A549 (cell line): ENCODE data around the gene TNFRSF19. TPM values are rescaled to one million over a fixed set of nuclear protein-coding genes. Genes with fewer than 3 reads are reported as not detected.

ENCODE experiments used
- ATAC-seq, 2 experiments: fragments of 200-7000 bp in 1 of 2; fragments of >200 bp in 1 of 2; cut with Nextera tagmentation in 1 of 2; cut with Tn5 transposase in 1 of 2; 3 replicates each; pipeline versions ENCODE4 v1.8.0 to v1.9.1; 2018 to 2020; ENCODE audit warnings: mild to moderate bottlenecking in 1 of 2, moderate library complexity in 1 of 2
- CTCF ChIA-PET: fragments of 300-600 bp; sonication (Branson Sonifier 250); formaldehyde crosslinking; extraction: SDS; loops from one replicate; lab custom pipeline; 2021; ENCODE audit warnings: antibody characterized with exemption, inconsistent platforms; lab: Yijun Ruan, JAX
- POLR2A ChIA-PET: fragments of 350-600 bp; formaldehyde crosslinking; extraction: SDS; loops from one replicate; lab custom pipeline; 2021; ENCODE audit warnings: antibody characterized with exemption, inconsistent platforms; lab: Yijun Ruan, JAX
- DNase-seq, 2 experiments: peaks; one replicate each; pipeline versions ENCODE4 v3.0.0 to v3.0.0-alpha.2; 2011 to 2016; ENCODE audit warnings: low read depth in 1 of 2, low spot score in 1 of 2
- FAIRE-seq: peaks from 2 replicates; lab custom pipeline; 2011; peaks lifted over from hg19 to GRCh38; lab: Jason Lieb, UNC
- H3K27ac ChIP-seq, 2 experiments: fragments of >200 bp; sonication (Bioruptor Twin); formaldehyde crosslinking; 3 replicates each; pipeline ENCODE4 v1.5.1; 2016 to 2017
- H3K4me1 ChIP-seq: fragments of >200 bp; sonication (Bioruptor Twin); formaldehyde crosslinking; 3 replicates; pipeline ENCODE4 v1.6.1; 2016
- H3K4me2 ChIP-seq: fragments of >200 bp; sonication (Bioruptor Twin); formaldehyde crosslinking; 3 replicates; pipeline ENCODE4 v1.6.1; 2016
- H3K4me3 ChIP-seq: fragments of >200 bp; sonication (Bioruptor Twin); formaldehyde crosslinking; 3 replicates; pipeline ENCODE4 v1.5.1; 2016
- H3K9me3 ChIP-seq: fragments of >200 bp; sonication (Bioruptor Twin); formaldehyde crosslinking; 3 replicates; pipeline ENCODE4 v1.6.1; 2016
- BHLHE40 ChIP-seq: IDR thresholded peaks from 2 replicates; pipeline ENCODE4 v1.6.1; 2012; ENCODE audit warnings: low read depth, low read length, inconsistent platforms
- CBX8 ChIP-seq: fragments of 200-600 bp; sonication (generic); IDR thresholded peaks from 2 replicates; pipeline ENCODE4 v1.6.1; 2016
- CEBPB ChIP-seq, 2 experiments: fragments of >200 bp in 1 of 2; sonication (Bioruptor Twin) in 1 of 2; formaldehyde crosslinking in 1 of 2; IDR thresholded peaks; 2 replicates each; pipeline ENCODE4 v1.6.1; 2012 to 2016
- CHD2 ChIP-seq: fragments of 150-350 bp; IDR thresholded peaks from 2 replicates; pipeline ENCODE4 v1.6.1; 2014; ENCODE audit warnings: low read length; ENCODE audit not compliant: partially characterized antibody
- CHD4 ChIP-seq: fragments of 200-600 bp; sonication (generic); IDR thresholded peaks from 2 replicates; pipeline ENCODE4 v1.6.1; 2016; ENCODE audit warnings: antibody characterized with exemption, mild to moderate bottlenecking, borderline replicate concordance
- EHMT2 ChIP-seq: fragments of 200-600 bp; sonication (generic); IDR thresholded peaks from 2 replicates; pipeline ENCODE4 v1.6.1; 2016; ENCODE audit warnings: antibody characterized with exemption, low read depth, mild to moderate bottlenecking, moderate library complexity
- FOSL2 ChIP-seq, 2 experiments: fragments of 450-650 bp in 1 of 2; fragments of >200 bp in 1 of 2; sonication (Bioruptor Twin) in 1 of 2; formaldehyde crosslinking; IDR thresholded peaks; 2 replicates each; pipeline versions ENCODE4 v1.5.0 to v1.6.1; 2016 to 2020; ENCODE audit warnings: mild to moderate bottlenecking in 1 of 2, moderate library complexity in 1 of 2
- HDAC2 ChIP-seq: fragments of 200-600 bp; sonication (generic); IDR thresholded peaks from 2 replicates; pipeline ENCODE4 v1.6.1; 2016
- HEYL ChIP-seq: fragments of 250-450 bp; sonication (Bioruptor Pico); IDR thresholded peaks from 2 replicates; pipeline ENCODE4 v1.8.0; 2021; ENCODE audit warnings: mild to moderate bottlenecking, moderate library complexity
- HOXB13 ChIP-seq: fragments of 250-450 bp; sonication (Bioruptor Pico); IDR thresholded peaks from 2 replicates; pipeline ENCODE4 v1.5.0; 2020; ENCODE audit warnings: low read depth, mild to moderate bottlenecking, moderate library complexity
- JUN ChIP-seq, 2 experiments: fragments of >200 bp; sonication (Bioruptor Twin); formaldehyde crosslinking; IDR thresholded peaks; 2 replicates in 1 of 2; 3 replicates in 1 of 2; pipeline ENCODE4 v1.6.1; 2016 to 2017
- KDM5A ChIP-seq: fragments of 200-600 bp; sonication (generic); IDR thresholded peaks from 2 replicates; pipeline ENCODE4 v1.6.1; 2016; ENCODE audit warnings: antibody characterized with exemption, mild to moderate bottlenecking
- MAFK ChIP-seq: fragments of 450-650 bp; IDR thresholded peaks from 2 replicates; pipeline ENCODE4 v1.6.1; 2014; ENCODE audit not compliant: partially characterized antibody
- MAZ ChIP-seq: fragments of 150-350 bp; IDR thresholded peaks from 2 replicates; pipeline ENCODE4 v1.6.1; 2014; ENCODE audit warnings: antibody characterized with exemption, low read depth, low read length, borderline replicate concordance
- NPAS2 ChIP-seq: fragments of 250-450 bp; sonication (Bioruptor Pico); IDR thresholded peaks from 2 replicates; pipeline ENCODE4 v1.8.0; 2022; ENCODE audit warnings: mild to moderate bottlenecking, moderate library complexity, borderline replicate concordance
- REST ChIP-seq: fragments of 200-600 bp; sonication (generic); IDR thresholded peaks from 2 replicates; pipeline ENCODE4 v1.6.1; 2016; ENCODE audit warnings: antibody characterized with exemption, mild to moderate bottlenecking, moderate library complexity
- RFX5 ChIP-seq: fragments of 450-650 bp; IDR thresholded peaks from 2 replicates; pipeline ENCODE4 v1.7.1; 2014; ENCODE audit warnings: antibody characterized with exemption, mild to moderate bottlenecking, moderate library complexity
- RNF2 ChIP-seq: fragments of 200-600 bp; sonication (generic); IDR thresholded peaks from 2 replicates; pipeline ENCODE4 v1.6.1; 2016; ENCODE audit warnings: low read depth, mild to moderate bottlenecking, antibody characterized with exemption, moderate library complexity, borderline replicate concordance
- SREBF2 ChIP-seq: fragments of 450-650 bp; IDR thresholded peaks from 2 replicates; pipeline ENCODE4 v1.6.1; 2014; ENCODE audit warnings: mild to moderate bottlenecking, moderate library complexity
- TFCP2L1 ChIP-seq: fragments of 250-450 bp; sonication (Bioruptor Pico); IDR thresholded peaks from 2 replicates; pipeline ENCODE4 v1.5.0; 2021; ENCODE audit warnings: mild to moderate bottlenecking
- WGBS: methylation state at CpG from one replicate; pipeline ENCODE4 v1.1.6; 2017; ENCODE audit errors: missing lambda C conversion rate; 5-methylcytosine and 5-hydroxymethylcytosine counted together
- polyA plus RNA-seq, 4 experiments: library from polyadenylated mRNA; depleted of rRNA in 3 of 4; stranded (reverse); fragments of >200 nt; fragmentation: RNase III in 1 of 4; extraction: RNeasy Plus Mini Kit Qiagen cat#74134 plus additional on column Dnase treatment in 1 of 4; gene quantifications; 2 replicates in 3 of 4; 3 replicates in 1 of 4; pipeline ENCODE4 v1.2.3, GENCODE V29; 2011 to 2017
- TF ChIP-seq, protein P1 (sequence below): fragments of 450-650 bp; IDR thresholded peaks from 2 replicates; pipeline ENCODE4 v1.6.1; 2014; ENCODE audit warnings: antibody characterized with exemption
- TF ChIP-seq, protein P2 (sequence below): fragments of 250-450 bp; sonication (Bioruptor Pico); IDR thresholded peaks from 2 replicates; pipeline ENCODE4 v1.5.0; 2021; ENCODE audit warnings: mild to moderate bottlenecking, moderate library complexity, borderline replicate concordance
- TF ChIP-seq, protein P3 (sequence below): fragments of >200 bp; sonication (Bioruptor Twin); formaldehyde crosslinking; IDR thresholded peaks from 3 replicates; pipeline ENCODE4 v1.6.1; 2016
- TF ChIP-seq, protein P4 (sequence below): fragments of 250-450 bp; sonication (Bioruptor Pico); IDR thresholded peaks from 2 replicates; pipeline ENCODE4 v1.5.0; 2020; ENCODE audit warnings: low read depth, mild to moderate bottlenecking, moderate library complexity

Gene TNFRSF19
- polyA plus RNA-seq, 2 of the 4 experiments (the other 2 are of a cell fraction): 1.2 to 1.9 TPM

- TF ChIP-seq REST: no peak
- TF ChIP-seq, protein P1, sequence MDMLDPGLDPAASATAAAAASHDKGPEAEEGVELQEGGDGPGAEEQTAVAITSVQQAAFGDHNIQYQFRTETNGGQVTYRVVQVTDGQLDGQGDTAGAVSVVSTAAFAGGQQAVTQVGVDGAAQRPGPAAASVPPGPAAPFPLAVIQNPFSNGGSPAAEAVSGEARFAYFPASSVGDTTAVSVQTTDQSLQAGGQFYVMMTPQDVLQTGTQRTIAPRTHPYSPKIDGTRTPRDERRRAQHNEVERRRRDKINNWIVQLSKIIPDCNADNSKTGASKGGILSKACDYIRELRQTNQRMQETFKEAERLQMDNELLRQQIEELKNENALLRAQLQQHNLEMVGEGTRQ: no peak
- TF ChIP-seq HDAC2: no peak
- TF ChIP-seq CBX8: no peak
- TF ChIP-seq CEBPB (IDR thresholded peaks at IDR 0.05): no peak
- TF ChIP-seq, all 56 proteins: peak for 0
Measured at GRCh38 chr13:23584275-23584674, 14.1 kb downstream of the TNFRSF19 start (continued).

DNA sequence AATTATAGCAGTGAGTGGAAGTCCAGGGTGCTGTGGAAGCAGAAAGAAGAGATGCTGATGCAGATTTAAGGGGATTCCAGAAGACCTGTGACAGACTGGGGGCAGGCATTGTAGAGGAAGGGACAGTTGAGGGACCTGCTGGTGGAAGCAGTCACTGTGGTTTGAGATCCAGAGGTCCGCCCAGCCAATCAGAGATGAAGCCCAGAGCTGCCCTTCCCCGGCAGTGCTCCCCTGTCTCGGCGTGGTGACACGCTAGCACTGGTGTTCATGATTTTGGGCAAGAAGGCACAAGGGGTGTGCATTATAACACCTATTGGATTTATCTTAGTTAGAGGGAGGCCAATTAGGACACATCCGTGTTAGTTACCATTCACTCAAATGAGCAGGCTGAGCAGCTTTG is 16.1 kb downstream of the TNFRSF19 start:
- CTCF ChIA-PET: interaction anchor here (1.7 kb wide), 1 partner anchor 20 kb away, joined by 4 read pairs; no protein-coding TSS in a partner anchor
- 80% methylated on average over 6 of the region's 6 CpGs for WGBS
- no peak for FAIRE-seq
- Histone ChIP-seq H3K4me1 (no peaks in the 10 kb centered on the region), H3K9me3 (no peaks in the 10 kb centered on the region), H3K27ac (no peak overlapping the region), H3K4me3 (no peak overlapping the region), H3K4me2 (no peak overlapping the region)
- POLR2A ChIA-PET: no interaction called here
- TF ChIP-seq, protein P2, sequence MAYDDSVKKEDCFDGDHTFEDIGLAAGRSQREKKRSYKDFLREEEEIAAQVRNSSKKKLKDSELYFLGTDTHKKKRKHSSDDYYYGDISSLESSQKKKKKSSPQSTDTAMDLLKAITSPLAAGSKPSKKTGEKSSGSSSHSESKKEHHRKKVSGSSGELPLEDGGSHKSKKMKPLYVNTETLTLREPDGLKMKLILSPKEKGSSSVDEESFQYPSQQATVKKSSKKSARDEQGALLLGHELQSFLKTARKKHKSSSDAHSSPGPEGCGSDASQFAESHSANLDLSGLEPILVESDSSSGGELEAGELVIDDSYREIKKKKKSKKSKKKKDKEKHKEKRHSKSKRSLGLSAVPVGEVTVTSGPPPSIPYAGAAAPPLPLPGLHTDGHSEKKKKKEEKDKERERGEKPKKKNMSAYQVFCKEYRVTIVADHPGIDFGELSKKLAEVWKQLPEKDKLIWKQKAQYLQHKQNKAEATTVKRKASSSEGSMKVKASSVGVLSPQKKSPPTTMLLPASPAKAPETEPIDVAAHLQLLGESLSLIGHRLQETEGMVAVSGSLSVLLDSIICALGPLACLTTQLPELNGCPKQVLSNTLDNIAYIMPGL: no peak
- TF ChIP-seq BHLHE40 (no peak), RNF2 (no peak), MAFK (no peak), NPAS2 (no peak), RFX5 (no peak), CBX8 (no peak), HOXB13 (no peak), EHMT2 (no peak), JUN (IDR thresholded peaks at IDR 0.05) (no peak), HEYL (CRISPR knock-in tag) (no peak), FOSL2 (IDR thresholded peaks at IDR 0.05) (no peak), FOSL2 (CRISPR knock-in tag; IDR thresholded peaks at IDR 0.05) (no peak), CHD4 (no peak), TFCP2L1 (CRISPR knock-in tag) (no peak), SREBF2 (no peak), KDM5A (no peak), MAZ (no peak), CHD2 (no peak)
- TF ChIP-seq, protein P3, sequence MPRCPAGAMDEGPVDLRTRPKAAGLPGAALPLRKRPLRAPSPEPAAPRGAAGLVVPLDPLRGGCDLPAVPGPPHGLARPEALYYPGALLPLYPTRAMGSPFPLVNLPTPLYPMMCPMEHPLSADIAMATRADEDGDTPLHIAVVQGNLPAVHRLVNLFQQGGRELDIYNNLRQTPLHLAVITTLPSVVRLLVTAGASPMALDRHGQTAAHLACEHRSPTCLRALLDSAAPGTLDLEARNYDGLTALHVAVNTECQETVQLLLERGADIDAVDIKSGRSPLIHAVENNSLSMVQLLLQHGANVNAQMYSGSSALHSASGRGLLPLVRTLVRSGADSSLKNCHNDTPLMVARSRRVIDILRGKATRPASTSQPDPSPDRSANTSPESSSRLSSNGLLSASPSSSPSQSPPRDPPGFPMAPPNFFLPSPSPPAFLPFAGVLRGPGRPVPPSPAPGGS: no peak
- TF ChIP-seq, protein P4, sequence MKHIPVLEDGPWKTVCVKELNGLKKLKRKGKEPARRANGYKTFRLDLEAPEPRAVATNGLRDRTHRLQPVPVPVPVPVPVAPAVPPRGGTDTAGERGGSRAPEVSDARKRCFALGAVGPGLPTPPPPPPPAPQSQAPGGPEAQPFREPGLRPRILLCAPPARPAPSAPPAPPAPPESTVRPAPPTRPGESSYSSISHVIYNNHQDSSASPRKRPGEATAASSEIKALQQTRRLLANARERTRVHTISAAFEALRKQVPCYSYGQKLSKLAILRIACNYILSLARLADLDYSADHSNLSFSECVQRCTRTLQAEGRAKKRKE: no peak
- no peak for DNase-seq
- no peak for ATAC-seq
